ENCODE measurements around the gene LHB.

DNA sequence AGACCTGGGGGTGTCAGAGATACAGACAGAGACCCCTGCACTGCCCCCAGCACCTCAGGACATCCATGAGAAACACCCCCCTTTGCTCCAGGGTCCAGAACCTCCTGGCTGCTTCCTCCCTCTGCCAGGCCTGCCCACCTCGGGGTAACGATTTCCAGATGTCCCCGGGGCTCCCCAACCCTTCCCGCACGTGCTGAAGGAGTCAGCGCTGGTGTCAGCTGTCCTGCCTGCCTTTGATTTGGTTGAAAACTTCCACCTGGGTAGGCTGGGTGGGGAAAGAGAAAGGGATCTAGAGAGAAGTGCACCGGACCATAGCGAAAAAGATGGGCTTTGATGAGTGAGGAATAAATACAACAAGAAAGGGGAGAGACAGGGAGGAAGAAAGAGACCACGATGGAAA lies 42.2 kb upstream of the LHB start:
- TF ChIP-seq YY1 (IDR thresholded peaks at IDR 0.05; ENCODE audit: low read depth): no peak
- TF ChIP-seq, protein P1, sequence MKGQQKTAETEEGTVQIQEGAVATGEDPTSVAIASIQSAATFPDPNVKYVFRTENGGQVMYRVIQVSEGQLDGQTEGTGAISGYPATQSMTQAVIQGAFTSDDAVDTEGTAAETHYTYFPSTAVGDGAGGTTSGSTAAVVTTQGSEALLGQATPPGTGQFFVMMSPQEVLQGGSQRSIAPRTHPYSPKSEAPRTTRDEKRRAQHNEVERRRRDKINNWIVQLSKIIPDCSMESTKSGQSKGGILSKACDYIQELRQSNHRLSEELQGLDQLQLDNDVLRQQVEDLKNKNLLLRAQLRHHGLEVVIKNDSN (IDR thresholded peaks at IDR 0.05): no peak
- TF ChIP-seq, protein P2, sequence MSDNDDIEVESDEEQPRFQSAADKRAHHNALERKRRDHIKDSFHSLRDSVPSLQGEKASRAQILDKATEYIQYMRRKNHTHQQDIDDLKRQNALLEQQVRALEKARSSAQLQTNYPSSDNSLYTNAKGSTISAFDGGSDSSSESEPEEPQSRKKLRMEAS (IDR thresholded peaks at IDR 0.05): no peak
- no peak for TF ChIP-seq CEBPB (IDR thresholded peaks at IDR 0.05)
- TF ChIP-seq EP300 (IDR thresholded peaks at IDR 0.05; ENCODE audit: borderline replicate concordance): no peak
- no peak for TF ChIP-seq TAF1 (IDR thresholded peaks at IDR 0.05; ENCODE audit: low read depth)
- TF ChIP-seq, protein P3, sequence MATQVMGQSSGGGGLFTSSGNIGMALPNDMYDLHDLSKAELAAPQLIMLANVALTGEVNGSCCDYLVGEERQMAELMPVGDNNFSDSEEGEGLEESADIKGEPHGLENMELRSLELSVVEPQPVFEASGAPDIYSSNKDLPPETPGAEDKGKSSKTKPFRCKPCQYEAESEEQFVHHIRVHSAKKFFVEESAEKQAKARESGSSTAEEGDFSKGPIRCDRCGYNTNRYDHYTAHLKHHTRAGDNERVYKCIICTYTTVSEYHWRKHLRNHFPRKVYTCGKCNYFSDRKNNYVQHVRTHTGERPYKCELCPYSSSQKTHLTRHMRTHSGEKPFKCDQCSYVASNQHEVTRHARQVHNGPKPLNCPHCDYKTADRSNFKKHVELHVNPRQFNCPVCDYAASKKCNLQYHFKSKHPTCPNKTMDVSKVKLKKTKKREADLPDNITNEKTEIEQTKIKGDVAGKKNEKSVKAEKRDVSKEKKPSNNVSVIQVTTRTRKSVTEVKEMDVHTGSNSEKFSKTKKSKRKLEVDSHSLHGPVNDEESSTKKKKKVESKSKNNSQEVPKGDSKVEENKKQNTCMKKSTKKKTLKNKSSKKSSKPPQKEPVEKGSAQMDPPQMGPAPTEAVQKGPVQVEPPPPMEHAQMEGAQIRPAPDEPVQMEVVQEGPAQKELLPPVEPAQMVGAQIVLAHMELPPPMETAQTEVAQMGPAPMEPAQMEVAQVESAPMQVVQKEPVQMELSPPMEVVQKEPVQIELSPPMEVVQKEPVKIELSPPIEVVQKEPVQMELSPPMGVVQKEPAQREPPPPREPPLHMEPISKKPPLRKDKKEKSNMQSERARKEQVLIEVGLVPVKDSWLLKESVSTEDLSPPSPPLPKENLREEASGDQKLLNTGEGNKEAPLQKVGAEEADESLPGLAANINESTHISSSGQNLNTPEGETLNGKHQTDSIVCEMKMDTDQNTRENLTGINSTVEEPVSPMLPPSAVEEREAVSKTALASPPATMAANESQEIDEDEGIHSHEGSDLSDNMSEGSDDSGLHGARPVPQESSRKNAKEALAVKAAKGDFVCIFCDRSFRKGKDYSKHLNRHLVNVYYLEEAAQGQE (IDR thresholded peaks at IDR 0.05; ENCODE audit: low read depth): no peak
- TF ChIP-seq FOXM1 (IDR thresholded peaks at IDR 0.05; ENCODE audit: borderline replicate concordance, low read depth): no peak
- no peak for TF ChIP-seq RAD21 (IDR thresholded peaks at IDR 0.05; ENCODE audit: low read depth)
